HG03520 (cell line): ENCODE measurements around the gene BCL2.
A peak's percentile ranks its signal among the peaks of the same experiment; 100 is the strongest.

Source experiments
- ATAC-seq: cut with Tn5 transposase; IDR thresholded peaks from one replicate; pipeline ENCODE4 v1.9.1; 2021; ENCODE audit warnings: mild to moderate bottlenecking, moderate library complexity; ENCODE audit not compliant: unreplicated experiment

BCL2 gene

DNA sequence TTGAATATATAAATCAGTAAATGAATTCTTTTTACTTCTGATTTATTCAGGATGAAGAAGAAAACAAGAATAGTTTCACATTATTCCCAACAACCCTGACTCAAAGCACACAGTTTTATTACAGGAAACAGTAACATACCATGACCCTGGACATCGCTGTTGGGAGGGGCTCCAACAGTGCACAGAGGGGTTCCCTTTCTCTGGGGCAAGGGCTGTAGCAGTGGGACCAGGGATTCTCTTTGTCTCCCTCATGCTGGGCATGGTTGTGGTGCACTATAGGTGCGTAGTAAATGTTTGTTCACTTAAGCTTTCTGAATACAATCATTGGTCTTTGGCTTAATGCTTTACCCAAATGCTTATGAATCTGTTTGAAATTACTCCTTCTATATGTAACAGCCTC, 189.4 kb downstream of the BCL2 start:
- no peak for ATAC-seq

- no peak for ATAC-seq
Observed at GRCh38 chr18:63128237-63128974, 191.2 kb downstream of the BCL2 start.

DNA sequence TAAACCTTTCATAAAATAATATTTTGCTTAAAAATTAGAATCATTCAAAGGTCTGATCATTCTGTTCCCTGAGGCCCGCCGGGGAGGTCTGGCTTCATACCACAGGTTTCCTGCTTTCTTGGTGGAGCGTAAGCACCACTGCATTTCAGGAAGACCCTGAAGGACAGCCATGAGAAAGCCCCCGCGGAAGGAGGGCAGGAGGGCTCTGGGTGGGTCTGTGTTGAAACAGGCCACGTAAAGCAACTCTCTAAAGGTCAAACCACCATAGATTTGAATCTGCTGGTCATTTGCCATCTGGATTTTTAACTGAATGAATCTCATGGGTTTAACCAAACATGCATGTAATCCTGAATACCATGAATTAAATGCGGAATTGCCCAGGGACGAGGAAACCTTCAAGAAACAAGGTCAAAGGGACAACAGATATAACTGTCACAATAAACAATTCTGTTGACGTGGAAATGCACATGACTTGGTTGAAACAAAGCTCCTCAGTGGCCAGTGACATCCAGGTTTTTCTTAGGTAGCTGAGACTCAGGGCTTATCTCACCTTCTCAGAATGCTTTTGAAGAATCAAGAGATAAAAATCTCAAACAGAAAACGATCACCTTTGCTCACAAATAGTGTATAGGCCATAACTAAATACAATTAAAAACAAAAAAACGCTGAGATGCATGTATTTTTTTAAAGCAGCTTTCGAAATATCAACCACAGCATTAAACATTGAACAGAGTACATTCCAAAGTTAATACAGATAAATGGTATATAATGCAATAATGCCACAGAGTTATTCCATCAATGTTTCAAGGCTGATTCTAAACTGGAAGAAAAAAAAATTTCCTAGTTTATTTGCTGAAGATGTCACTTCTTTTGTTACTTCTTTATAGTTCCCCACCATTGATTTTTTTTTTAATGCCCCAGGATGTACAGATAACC, 193.2 kb downstream of the BCL2 start:
- ATAC-seq: no peak

DNA sequence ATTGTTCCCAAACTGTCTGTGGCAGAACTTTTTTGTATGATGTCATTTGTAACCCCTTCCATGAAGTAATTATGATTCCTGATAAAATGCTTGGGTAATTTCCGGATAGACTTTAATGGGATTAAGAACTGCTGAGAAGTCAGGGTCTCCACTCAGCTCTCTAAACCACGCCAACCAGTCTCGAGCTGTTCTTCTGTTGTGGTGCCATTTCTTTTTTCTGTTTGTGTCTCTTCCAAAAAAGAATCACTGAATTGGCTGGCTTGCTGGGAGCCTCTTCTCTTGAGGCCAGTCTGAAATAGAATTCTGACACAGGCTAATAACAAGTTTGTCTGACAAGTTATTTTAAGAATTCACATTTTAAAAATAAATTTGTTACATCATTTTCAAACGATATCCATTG, 198.9 kb downstream of the BCL2 start:
- ATAC-seq: no peak

GRCh38 chr18:63119647-63120046, 199.9 kb downstream of the BCL2 start:
- ATAC-seq: no peak

- ATAC-seq: no peak
Observed at GRCh38 chr18:63113899-63114565, 205.5 kb downstream of the BCL2 start.

DNA sequence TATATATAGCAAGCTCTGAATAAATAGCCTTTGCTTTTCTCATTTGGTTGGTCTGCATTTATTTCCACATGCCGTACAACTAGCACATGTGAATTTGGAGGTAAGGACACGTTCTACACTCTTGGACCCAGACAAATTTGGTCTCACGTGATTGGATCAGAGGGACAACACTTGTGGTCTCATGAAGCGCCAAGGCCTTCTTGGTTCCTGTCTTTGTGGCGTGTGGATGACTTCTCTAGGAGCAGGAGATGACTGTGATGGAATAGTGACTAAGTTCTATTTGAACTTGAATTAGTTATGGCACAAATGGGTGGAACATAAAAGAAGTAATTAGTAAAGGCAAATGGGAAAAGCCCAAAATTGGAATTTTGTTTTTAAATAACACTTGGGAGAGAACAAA, 206.9 kb downstream of the BCL2 start:
- ATAC-seq: no peak

- ATAC-seq: no peak
Observed at GRCh38 chr18:63111671-63112402, 207.7 kb downstream of the BCL2 start.

GRCh38 chr18:63109802-63110201, 209.8 kb downstream of the BCL2 start:
- no peak for ATAC-seq

- no peak for ATAC-seq
Observed at GRCh38 chr18:63109022-63109421, 210.5 kb downstream of the BCL2 start.

GRCh38 chr18:63107931-63108330, 211.6 kb downstream of the BCL2 start:
- no peak for ATAC-seq

DNA sequence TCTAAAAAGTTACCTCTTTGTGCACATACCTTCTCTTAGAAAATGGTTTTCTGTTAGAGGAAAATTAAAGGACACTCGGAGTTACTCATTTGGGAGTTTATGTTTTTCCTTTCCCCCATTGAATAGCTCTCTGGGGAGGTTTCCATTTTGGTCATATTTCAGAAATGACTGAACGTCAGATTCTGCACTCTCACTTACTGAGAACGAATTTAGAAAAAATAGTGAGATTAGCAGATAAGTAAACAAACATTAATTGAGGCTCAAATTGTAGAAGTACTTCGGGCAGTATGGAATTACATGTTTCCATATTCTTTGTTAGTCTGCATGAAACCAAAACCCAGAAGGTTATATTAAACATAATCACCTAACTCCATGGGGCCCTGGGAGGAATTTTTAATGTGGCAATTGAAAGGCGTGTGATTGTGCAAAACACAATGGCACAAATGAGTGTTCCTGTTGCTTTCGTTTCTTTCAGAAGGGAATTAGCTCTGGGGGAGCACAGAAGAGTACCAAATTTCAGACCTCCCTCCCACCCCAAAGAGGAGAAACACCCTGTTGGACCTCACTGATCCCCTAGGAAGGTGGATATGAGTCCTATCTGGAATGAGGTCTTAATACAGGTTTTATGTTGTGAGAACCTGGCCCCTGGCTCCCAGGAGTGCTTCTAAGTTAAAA, 212.3 kb downstream of the BCL2 start:
- no peak for ATAC-seq

- ATAC-seq: peak; percentile 30
Observed at GRCh38 chr18:63106727-63107126, 212.8 kb downstream of the BCL2 start.

DNA sequence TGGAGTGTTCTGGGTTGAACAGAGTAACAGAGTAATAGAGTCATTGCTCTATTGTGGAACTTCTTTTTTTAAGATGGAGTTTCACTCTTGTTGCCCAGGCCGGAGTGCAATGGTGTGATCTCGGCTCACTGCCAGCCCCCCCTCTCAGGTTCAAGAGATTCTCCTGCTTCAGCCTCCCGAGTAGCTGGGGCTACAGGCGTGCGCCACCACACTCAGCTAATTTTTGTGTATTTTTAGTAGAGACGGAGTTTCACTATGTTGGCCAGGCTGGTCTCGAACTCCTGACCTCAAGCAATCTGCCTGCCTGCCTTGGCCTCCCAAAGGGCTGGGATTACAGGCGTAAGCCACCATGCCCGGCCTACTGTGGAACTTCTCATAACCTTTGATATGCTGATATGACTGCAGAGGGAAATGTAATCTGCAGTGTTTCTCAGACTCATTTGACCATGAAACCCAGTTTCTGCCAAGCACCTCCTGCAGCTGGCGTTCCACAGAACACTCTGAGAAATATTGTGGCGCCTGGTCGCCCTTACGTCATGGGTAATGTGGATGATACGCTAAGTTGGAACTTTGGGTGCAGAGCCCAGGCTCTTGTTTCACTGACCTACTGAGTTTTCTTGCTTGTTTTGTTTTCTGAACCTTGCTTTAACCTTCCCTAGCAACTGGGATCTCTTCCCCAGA, 213.8 kb downstream of the BCL2 start:
- peak; percentile 57 for ATAC-seq

- no peak for ATAC-seq
Observed at GRCh38 chr18:63104868-63105267, 214.7 kb downstream of the BCL2 start.

DNA sequence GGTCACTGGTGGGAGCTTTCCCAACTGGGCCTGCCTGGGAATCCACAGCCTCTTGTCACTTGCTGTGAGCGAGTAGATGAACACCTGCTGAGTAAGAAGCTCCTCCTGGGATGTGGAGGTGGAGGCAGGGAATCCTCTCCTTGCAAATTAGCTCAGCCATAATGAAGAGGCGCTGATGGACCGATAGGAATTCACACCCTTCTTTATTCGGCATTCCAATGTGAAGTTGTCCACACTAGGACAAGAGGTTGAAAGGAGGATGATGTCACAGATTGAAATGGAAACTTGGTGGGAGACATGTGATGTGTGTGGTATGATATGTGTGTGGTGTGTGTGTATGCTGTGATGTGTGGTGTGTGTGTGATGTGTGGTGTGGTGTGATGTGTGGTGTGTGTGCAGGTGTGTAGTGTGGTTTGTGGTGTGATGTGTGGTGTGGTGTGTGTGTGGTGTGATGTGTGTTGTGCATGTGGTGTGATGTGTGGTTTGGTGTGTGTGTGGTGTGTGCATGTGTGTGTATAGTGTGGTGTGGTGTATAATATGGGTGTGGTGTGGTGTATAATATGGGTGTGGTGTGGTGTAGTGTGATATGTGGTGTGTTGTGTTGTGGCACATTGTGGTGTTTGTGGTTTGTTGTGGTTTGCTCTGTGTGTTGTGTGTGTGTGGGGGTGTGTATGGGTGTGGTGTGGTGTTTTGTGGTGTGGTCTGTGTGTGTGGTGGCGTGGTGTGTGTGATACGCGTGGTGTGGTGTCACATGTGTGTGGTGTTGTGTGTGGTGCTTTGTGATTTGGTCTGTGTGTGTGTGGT, 216.4 kb downstream of the BCL2 start:
- ATAC-seq: no peak

DNA sequence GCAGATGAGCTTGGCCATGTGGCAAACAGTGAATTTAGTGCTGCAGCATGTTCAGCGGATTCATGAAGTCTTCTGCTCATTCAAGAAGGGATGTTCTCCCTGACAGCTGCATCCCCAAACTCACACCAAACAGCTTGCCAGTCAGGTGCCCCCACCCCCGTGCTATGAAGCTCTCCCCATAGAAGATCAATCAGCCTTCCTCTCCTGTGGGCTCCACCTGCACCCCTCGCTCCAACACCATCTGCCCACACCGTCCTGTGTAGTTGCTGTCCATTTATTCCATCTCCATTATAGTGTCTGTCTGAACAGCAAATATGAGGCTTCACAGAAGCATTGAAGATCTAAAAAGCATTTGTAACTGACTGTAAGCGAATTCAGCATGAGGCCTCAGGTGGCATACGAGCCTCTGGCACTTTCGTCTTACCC, 218.9 kb downstream of the BCL2 start:
- ATAC-seq: no peak

GRCh38 chr18:63099848-63100629, 219.5 kb downstream of the BCL2 start:
- no peak for ATAC-seq
